H9 (cell line): Measurements from ENCODE around the gene TMPRSS3. TPM values are rescaled to one million over a fixed set of nuclear protein-coding genes. Genes with fewer than 3 reads are reported as not detected.

Experiments
- DNase-seq: peaks from one replicate; pipeline ENCODE4 v3.0.0-alpha.2; 2017
- H2AFZ ChIP-seq: one replicate; pipeline ENCODE4 v1.6.1; 2013; ENCODE audit warnings: mild to moderate bottlenecking, low read length, control low read depth, moderate library complexity
- H2AK5ac ChIP-seq: 2 replicates; pipeline ENCODE4 v1.6.1; 2013; ENCODE audit warnings: low read length, control low read depth, mixed read lengths; ENCODE audit not compliant: insufficient read length
- H2BK120ac ChIP-seq: one replicate; pipeline ENCODE4 v1.6.1; 2013; ENCODE audit warnings: low read depth, mild to moderate bottlenecking, low read length, control low read depth, inconsistent platforms; ENCODE audit not compliant: poor library complexity, severe bottlenecking
- H2BK12ac ChIP-seq: 2 replicates; pipeline ENCODE4 v1.6.1; 2013; ENCODE audit warnings: low read length, control low read depth, mixed read lengths, low read depth; ENCODE audit not compliant: insufficient read length
- H2BK15ac ChIP-seq: 2 replicates; pipeline ENCODE4 v1.6.1; 2013; ENCODE audit warnings: low read depth, low read length, control low read depth
- H2BK20ac ChIP-seq: one replicate; pipeline ENCODE4 v1.6.1; 2013; ENCODE audit warnings: low read depth, mild to moderate bottlenecking, low read length, control low read depth, inconsistent platforms; ENCODE audit not compliant: poor library complexity, severe bottlenecking
- H2BK5ac ChIP-seq: 2 replicates; pipeline ENCODE4 v1.6.1; 2013; ENCODE audit warnings: low read length, control low read depth, mixed read lengths; ENCODE audit not compliant: insufficient read length
- H3K14ac ChIP-seq: 2 replicates; pipeline ENCODE4 v1.6.1; 2013; ENCODE audit warnings: low read length, control low read depth; ENCODE audit not compliant: insufficient read depth
- H3K18ac ChIP-seq: 2 replicates; pipeline ENCODE4 v1.6.1; 2013; ENCODE audit warnings: low read depth, mild to moderate bottlenecking, mixed read lengths, low read length, control low read depth; ENCODE audit not compliant: insufficient read length
- H3K23ac ChIP-seq: 2 replicates; pipeline ENCODE4 v1.6.1; 2013; ENCODE audit warnings: low read length, control low read depth, mixed read lengths, low read depth; ENCODE audit not compliant: insufficient read length
- H3K23me2 ChIP-seq: 2 replicates; pipeline ENCODE4 v1.6.1; 2013; ENCODE audit warnings: low read depth, mild to moderate bottlenecking, mixed read lengths, low read length, control low read depth; ENCODE audit not compliant: insufficient read length, poor library complexity, severe bottlenecking
- H3K27ac ChIP-seq: 2 replicates; pipeline ENCODE4 v1.5.1; 2013; ENCODE audit warnings: low read length, control low read depth, mixed read lengths, low read depth; ENCODE audit not compliant: insufficient read length
- H3K27me3 ChIP-seq: 2 replicates; pipeline ENCODE4 v1.6.1; 2013; ENCODE audit warnings: low read length, control low read depth, inconsistent platforms; ENCODE audit not compliant: insufficient read depth
- H3K4ac ChIP-seq: 2 replicates; pipeline ENCODE4 v1.6.1; 2013; ENCODE audit warnings: low read depth, mild to moderate bottlenecking, control low read depth, inconsistent platforms, low read length, moderate library complexity
- H3K4me1 ChIP-seq: 2 replicates; pipeline ENCODE4 v1.6.1; 2013; ENCODE audit warnings: low read length, control low read depth, inconsistent platforms; ENCODE audit not compliant: insufficient read depth
- H3K4me2 ChIP-seq: 2 replicates; pipeline ENCODE4 v1.6.1; 2013; ENCODE audit warnings: low read length, control low read depth, mixed read lengths; ENCODE audit not compliant: insufficient read length, insufficient read depth
- H3K56ac ChIP-seq: 2 replicates; pipeline ENCODE4 v1.6.1; 2013; ENCODE audit warnings: low read depth, mild to moderate bottlenecking, mixed read lengths, low read length, control low read depth; ENCODE audit not compliant: insufficient read length
- H3K79me1 ChIP-seq: 2 replicates; pipeline ENCODE4 v1.6.1; 2013; ENCODE audit warnings: low read depth, mild to moderate bottlenecking, moderate library complexity, low read length, control low read depth, inconsistent platforms; ENCODE audit not compliant: insufficient read depth, poor library complexity, severe bottlenecking
- H3K79me2 ChIP-seq: 2 replicates; pipeline ENCODE4 v1.6.1; 2013; ENCODE audit warnings: low read length, control low read depth, inconsistent platforms; ENCODE audit not compliant: insufficient read depth
- H3K9ac ChIP-seq: 2 replicates; pipeline ENCODE4 v1.6.1; 2013; ENCODE audit warnings: low read length, control low read depth, mixed read lengths; ENCODE audit not compliant: insufficient read length; ENCODE audit errors: extremely low read depth
- H3K9me3 ChIP-seq: one replicate; pipeline ENCODE4 v1.6.1; 2013; ENCODE audit warnings: low read depth, low read length, inconsistent platforms; ENCODE audit not compliant: control insufficient read depth
- H3T11ph ChIP-seq: one replicate; pipeline ENCODE4 v1.6.1; 2013; ENCODE audit warnings: mild to moderate bottlenecking, low read length, control low read depth, inconsistent platforms
- H4K20me1 ChIP-seq: one replicate; pipeline ENCODE4 v1.6.1; 2013; ENCODE audit not compliant: control insufficient read depth, insufficient read length, insufficient read depth
- H4K5ac ChIP-seq: 2 replicates; pipeline ENCODE4 v1.6.1; 2013; ENCODE audit warnings: low read depth, mild to moderate bottlenecking, mixed read lengths, low read length, control low read depth; ENCODE audit not compliant: insufficient read length
- H4K8ac ChIP-seq: replicated peaks from 2 replicates; pipeline ENCODE4 v1.6.1; 2013; ENCODE audit warnings: low read length, control low read depth, mixed read lengths, low read depth; ENCODE audit not compliant: insufficient read length
- H4K91ac ChIP-seq: 2 replicates; pipeline ENCODE4 v1.6.1; 2013; ENCODE audit warnings: low read depth, mild to moderate bottlenecking, moderate library complexity, mixed read lengths, low read length, control low read depth; ENCODE audit not compliant: insufficient read length
- H3K27ac Mint-ChIP-seq, 3 experiments: 2 replicates in 2 of 3; 3 replicates in 1 of 3; pipeline ENCODE4 v1.8.0; 2020 to 2021; ENCODE audit warnings: mixed read lengths in 3 of 3, mild to moderate bottlenecking in 1 of 3, moderate library complexity in 1 of 3
- H3K27me3 Mint-ChIP-seq: 2 replicates; pipeline ENCODE4 v1.8.0; 2021; ENCODE audit warnings: low read depth, mild to moderate bottlenecking, moderate library complexity, mixed read lengths
- H3K36me3 Mint-ChIP-seq, 3 experiments: 2 replicates in 2 of 3; 3 replicates in 1 of 3; pipeline ENCODE4 v1.8.0; 2020 to 2021; ENCODE audit warnings: low read depth in 3 of 3, mixed read lengths in 3 of 3; ENCODE audit not compliant: insufficient read depth in 1 of 3
- H3K4me1 Mint-ChIP-seq, 2 experiments: 2 replicates each; pipeline ENCODE4 v1.8.0; 2020; ENCODE audit warnings: mixed read lengths in 2 of 2
- H3K4me3 Mint-ChIP-seq, 2 experiments: 2 replicates in 1 of 2; 3 replicates in 1 of 2; pipeline ENCODE4 v1.8.0; 2020 to 2021; ENCODE audit warnings: mild to moderate bottlenecking in 2 of 2, mixed read lengths in 2 of 2, moderate library complexity in 1 of 2
- H3K9me3 Mint-ChIP-seq, 2 experiments: 2 replicates in 1 of 2; 3 replicates in 1 of 2; pipeline ENCODE4 v1.8.0; 2020; ENCODE audit warnings: mild to moderate bottlenecking in 2 of 2, mixed read lengths in 2 of 2, moderate library complexity in 1 of 2
- WGBS: extraction: QIAGEN DNeasy Blood & Tissue Kit; methylation state at CpG from one replicate; pipeline ENCODE4 v1.1.7; 2013; ENCODE audit warnings: missing lambda C conversion rate, low lambda C conversion rate, mixed read lengths; ENCODE audit not compliant: insufficient read length; ENCODE audit errors: extremely low coverage; 5-methylcytosine and 5-hydroxymethylcytosine counted together
- total RNA-seq: library from RNA; stranded (reverse); gene quantifications from 2 replicates; pipeline ENCODE4 v1.2.1, GENCODE V29; 2021
- TF ChIP-seq, protein P1 (sequence below): fragments of 200-600 bp; sonication (generic); conservative IDR thresholded peaks from 3 replicates; pipeline ENCODE4 v1.8.0; 2021; ENCODE audit warnings: antibody characterized with exemption, mild to moderate bottlenecking

Gene TMPRSS3
- total RNA-seq, 1 experiment from 2014 or later, result 0.31 TPM

DNA sequence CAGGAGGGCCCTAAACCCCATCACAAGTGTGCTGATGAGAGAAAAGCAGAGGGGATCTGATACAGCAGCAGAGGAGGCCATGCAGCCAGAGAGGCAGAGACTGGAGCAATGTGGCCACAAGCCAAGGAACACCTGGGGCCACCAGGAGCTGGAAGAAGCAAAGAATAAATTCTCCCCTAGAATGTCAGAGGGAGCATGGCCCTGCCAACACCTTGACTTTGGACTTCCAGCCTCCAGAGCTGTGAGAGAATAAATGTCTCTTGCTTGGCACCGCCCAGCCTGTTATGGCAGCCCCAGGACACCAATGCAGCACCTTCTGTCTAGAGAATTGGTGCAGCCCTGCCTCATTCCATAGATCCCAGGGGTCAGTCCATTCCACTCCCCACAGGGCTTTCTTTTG is 33.2 kb upstream of the TMPRSS3 start:
- Mint-ChIP-seq H3K36me3 (no peaks in the 10 kb centered on the region), H3K4me1 (no peaks in the 10 kb centered on the region), H3K4me3 (no peak overlapping the region), H3K9me3 (peaks cover 14 to 19% of the 10 kb centered on the region in 2 experiments), H3K27ac (no peak overlapping the region), H3K27me3 (peaks cover 39% of the 10 kb centered on the region)
- H3K18ac ChIP-seq, result no peak overlapping the region
- no peaks in the 10 kb centered on the region for H3K4me1 ChIP-seq
- H3K9ac ChIP-seq, result no peak overlapping the region
- TF ChIP-seq, protein P1, sequence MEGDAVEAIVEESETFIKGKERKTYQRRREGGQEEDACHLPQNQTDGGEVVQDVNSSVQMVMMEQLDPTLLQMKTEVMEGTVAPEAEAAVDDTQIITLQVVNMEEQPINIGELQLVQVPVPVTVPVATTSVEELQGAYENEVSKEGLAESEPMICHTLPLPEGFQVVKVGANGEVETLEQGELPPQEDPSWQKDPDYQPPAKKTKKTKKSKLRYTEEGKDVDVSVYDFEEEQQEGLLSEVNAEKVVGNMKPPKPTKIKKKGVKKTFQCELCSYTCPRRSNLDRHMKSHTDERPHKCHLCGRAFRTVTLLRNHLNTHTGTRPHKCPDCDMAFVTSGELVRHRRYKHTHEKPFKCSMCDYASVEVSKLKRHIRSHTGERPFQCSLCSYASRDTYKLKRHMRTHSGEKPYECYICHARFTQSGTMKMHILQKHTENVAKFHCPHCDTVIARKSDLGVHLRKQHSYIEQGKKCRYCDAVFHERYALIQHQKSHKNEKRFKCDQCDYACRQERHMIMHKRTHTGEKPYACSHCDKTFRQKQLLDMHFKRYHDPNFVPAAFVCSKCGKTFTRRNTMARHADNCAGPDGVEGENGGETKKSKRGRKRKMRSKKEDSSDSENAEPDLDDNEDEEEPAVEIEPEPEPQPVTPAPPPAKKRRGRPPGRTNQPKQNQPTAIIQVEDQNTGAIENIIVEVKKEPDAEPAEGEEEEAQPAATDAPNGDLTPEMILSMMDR, result no peak
- H3K23me2 ChIP-seq, result no peaks in the 10 kb centered on the region
- H2BK20ac ChIP-seq, result no peak overlapping the region
- H4K5ac ChIP-seq, result no peak overlapping the region
- no peak overlapping the region for H3K14ac ChIP-seq
- no peak overlapping the region for H2BK15ac ChIP-seq
- H3K4ac ChIP-seq, result no peak overlapping the region
- no peaks in the 10 kb centered on the region for H3K79me1 ChIP-seq
- H4K8ac ChIP-seq, result no peak overlapping the region
- H3T11ph ChIP-seq, result no peak overlapping the region
- H4K91ac ChIP-seq, result no peak overlapping the region
- H3K79me2 ChIP-seq, result no peaks in the 10 kb centered on the region
- H4K20me1 ChIP-seq, result no peaks in the 10 kb centered on the region
- no peak overlapping the region for H2BK5ac ChIP-seq
- no peak overlapping the region for H3K23ac ChIP-seq
- no peak overlapping the region for H3K27ac ChIP-seq
- no peak overlapping the region for H2BK120ac ChIP-seq
- H2AFZ ChIP-seq, result no peak overlapping the region
- no peak for DNase-seq
- H3K4me2 ChIP-seq, result no peak overlapping the region
- no peaks in the 10 kb centered on the region for H3K27me3 ChIP-seq
- no peak overlapping the region for H2BK12ac ChIP-seq
- no peak overlapping the region for H2AK5ac ChIP-seq
- no CpG with 5 or more reads among the region's 1 CpG for WGBS
- no peaks in the 10 kb centered on the region for H3K9me3 ChIP-seq
- no peak overlapping the region for H3K56ac ChIP-seq
